ENCODE results near the gene VPS8. TPM values are rescaled to one million over a fixed set of nuclear protein-coding genes. Genes with fewer than 3 reads are reported as not detected.

VPS8 gene
- total and polyA plus RNA-seq, 11 donors = 15.7 to 122 (median 74.3) TPM

DNA sequence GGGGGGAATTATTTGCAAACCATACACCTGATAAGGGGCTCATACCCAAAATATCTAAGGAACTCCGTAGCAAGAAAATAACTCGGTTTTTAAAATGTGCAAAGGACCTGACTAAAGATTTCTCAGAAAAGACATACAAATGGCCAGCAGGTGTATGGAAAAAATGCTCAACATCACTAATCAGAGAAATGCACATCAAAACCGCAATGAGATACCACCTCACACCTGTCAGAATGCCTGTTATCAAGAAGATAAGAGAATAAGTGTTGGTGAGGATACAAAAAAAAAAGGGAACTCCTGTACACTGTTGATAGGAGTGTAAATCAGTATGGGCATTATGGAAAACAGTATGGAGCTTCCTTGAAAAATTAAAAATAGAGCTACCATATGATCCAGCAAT, 251.5 kb downstream of the VPS8 start:
- H3K4me1 ChIP-seq = peaks cover 0 to 4% (median 0%) of the 10 kb centered on the region in 12 donors
- no peaks in the 10 kb centered on the region for H3K36me3 ChIP-seq
- no peaks in the 10 kb centered on the region for H3K27me3 ChIP-seq
- ATAC-seq (no peak), DNase-seq (no peak)
- WGBS, 4 donors = 73 to 81% (median 76%) methylated on average over 3 of the region's 3 CpGs
- no peak for TF ChIP-seq POLR2A (IDR thresholded peaks at IDR 0.05)
- TF ChIP-seq CTCF (IDR thresholded peaks at IDR 0.05) = no peak
- intact Hi-C loops (cut with DNase I) = no loop called here
- H3K4me3 ChIP-seq = no peak overlapping the region
- no peak overlapping the region for H3K27ac ChIP-seq
- H3K9me3 ChIP-seq = no peaks in the 10 kb centered on the region

DNA sequence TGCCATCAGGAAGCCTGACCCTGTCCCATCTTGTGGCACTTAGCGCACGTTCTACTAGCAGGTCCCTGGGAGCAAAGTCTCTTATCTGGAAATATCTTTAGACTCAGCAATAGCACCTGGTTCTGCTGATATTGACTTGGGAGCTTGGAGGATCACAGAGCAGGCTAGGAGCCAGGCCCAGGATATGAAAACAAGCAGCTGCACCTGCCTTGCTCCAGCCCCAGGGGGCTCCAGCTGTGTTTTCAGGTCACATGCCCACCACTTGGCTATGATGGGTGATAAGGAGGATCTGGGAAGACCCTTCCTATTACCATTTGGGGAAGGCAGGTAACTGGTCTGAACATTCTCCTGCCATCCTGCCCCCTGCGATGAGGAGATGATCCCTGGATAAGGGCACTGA, 253.1 kb downstream of the VPS8 start:
- TF ChIP-seq POLR2A (IDR thresholded peaks at IDR 0.05) (no peak), CTCF (IDR thresholded peaks at IDR 0.05) (no peak)
- no peak overlapping the region for H3K4me3 ChIP-seq
- no peaks in the 10 kb centered on the region for H3K27me3 ChIP-seq
- H3K36me3 ChIP-seq = no peaks in the 10 kb centered on the region
- H3K9me3 ChIP-seq = no peaks in the 10 kb centered on the region
- no peak for ATAC-seq
- intact Hi-C loops (cut with DNase I) = no loop called here
- 77 to 89% (median 85%) methylated on average over 3 of the region's 3 CpGs for WGBS, 4 donors
- no peak overlapping the region for H3K27ac ChIP-seq
- no peaks in the 10 kb centered on the region for H3K4me1 ChIP-seq
- DNase-seq = no peak

- Histone ChIP-seq H3K4me3 (no peak overlapping the region), H3K9me3 (no peaks in the 10 kb centered on the region), H3K27ac (no peak overlapping the region), H3K36me3 (no peaks in the 10 kb centered on the region), H3K4me1 (peaks cover 0 to 8% (median 0%) of the 10 kb centered on the region in 12 donors), H3K27me3 (no peaks in the 10 kb centered on the region)
- ATAC-seq = no peak
- WGBS, 4 donors = 89 to 96% (median 94%) methylated on average over 4 of the region's 4 CpGs
- DNase-seq = no peak
- no peak for TF ChIP-seq CTCF (IDR thresholded peaks at IDR 0.05)
- TF ChIP-seq POLR2A (IDR thresholded peaks at IDR 0.05) = no peak
- intact Hi-C loops (cut with DNase I) = no loop called here
Measured at GRCh38 chr3:185066251-185066650, 254.3 kb downstream of the VPS8 start.

DNA sequence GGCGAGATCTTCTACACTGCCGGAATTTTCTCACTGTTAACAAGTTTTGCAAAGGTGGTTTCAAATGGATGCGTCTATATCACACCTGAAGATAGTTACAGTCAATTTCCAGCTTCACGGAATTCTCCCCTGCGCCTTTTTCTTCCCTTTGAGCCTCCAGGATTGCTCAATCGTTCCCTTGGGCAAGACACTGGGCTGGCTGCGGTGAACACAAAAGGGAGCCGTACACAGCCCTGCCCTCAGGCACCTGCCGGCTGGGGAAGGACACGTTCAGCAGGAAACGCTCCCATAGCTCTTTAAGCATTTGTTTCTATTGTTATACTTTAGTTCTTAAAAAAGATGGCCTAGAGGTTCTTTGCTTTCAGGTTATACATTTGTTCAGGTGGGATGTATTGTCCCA, 255.2 kb downstream of the VPS8 start:
- intact Hi-C loops (cut with DNase I) = no loop called here
- no peak overlapping the region for H3K4me3 ChIP-seq
- no peak overlapping the region for H3K27ac ChIP-seq
- no peaks in the 10 kb centered on the region for H3K27me3 ChIP-seq
- H3K9me3 ChIP-seq = no peaks in the 10 kb centered on the region
- TF ChIP-seq CTCF (IDR thresholded peaks at IDR 0.05) (no peak), POLR2A (IDR thresholded peaks at IDR 0.05) (no peak)
- H3K36me3 ChIP-seq = no peaks in the 10 kb centered on the region
- DNase-seq (no peak), ATAC-seq (no peak)
- WGBS, 4 donors = 87 to 93% (median 91%) methylated on average over 11 of the region's 11 CpGs
- peaks cover 0 to 8% (median 0%) of the 10 kb centered on the region in 12 donors for H3K4me1 ChIP-seq

Measured in heart left ventricle (tissue), 16 donors.